ENCODE results near the gene IRF2BP2. TPM values are rescaled to one million over a fixed set of nuclear protein-coding genes. Genes with fewer than 3 reads are reported as not detected.
A peak's percentile ranks its signal among the peaks of the same experiment; 100 is the strongest.

Gene IRF2BP2
- total and polyA plus RNA-seq, 2 of the 13 experiments (the other 11 are each of a cell fraction or from before 2014, with no cell fraction given): 140 to 147 TPM

DNA sequence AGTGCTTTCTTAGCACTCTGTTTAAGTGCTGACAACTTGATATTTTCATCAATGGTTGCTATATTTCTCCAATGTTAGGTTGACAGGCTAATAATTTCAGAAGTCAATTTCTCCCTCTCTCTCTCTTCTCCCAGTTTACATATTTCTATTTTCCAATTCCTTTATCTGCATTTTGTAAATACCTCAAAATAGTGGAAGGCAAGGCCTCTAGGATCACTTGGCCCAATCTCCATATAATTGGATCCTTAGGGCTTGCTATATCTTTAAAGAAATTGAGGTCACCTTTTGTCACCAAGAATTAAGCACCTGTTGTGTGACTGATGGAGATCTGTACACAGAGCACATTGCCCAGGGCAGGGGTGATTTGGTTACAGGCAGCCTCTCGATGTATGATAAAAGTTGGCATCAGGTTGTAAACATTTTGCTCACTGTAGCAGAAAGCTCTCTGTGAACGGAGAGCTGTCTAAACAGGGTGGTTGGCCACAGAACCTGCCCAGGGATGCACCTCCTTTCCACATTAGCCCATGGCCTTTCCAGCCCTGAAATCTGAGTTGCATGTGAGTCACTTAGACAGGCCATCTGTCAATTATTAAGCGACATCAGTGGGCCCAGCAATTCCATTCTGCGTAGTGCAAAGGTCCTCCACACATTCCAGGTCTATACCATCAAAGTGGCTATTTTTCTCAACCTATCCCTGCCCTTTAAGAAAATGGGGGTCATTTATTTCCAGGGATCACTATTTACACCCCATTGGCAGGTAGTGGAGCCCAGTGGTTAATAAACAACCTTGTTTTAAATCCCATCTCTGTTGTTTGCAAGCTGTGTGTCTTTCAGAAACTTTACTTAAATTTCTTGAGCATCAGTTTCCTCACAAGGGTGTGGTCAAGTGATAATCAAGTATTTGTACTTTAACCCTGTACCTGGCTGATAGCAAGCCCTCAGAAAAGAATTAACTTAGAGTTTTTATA is 29.1 kb upstream of the IRF2BP2 start (continued):
- TF ChIP-seq, protein P1, sequence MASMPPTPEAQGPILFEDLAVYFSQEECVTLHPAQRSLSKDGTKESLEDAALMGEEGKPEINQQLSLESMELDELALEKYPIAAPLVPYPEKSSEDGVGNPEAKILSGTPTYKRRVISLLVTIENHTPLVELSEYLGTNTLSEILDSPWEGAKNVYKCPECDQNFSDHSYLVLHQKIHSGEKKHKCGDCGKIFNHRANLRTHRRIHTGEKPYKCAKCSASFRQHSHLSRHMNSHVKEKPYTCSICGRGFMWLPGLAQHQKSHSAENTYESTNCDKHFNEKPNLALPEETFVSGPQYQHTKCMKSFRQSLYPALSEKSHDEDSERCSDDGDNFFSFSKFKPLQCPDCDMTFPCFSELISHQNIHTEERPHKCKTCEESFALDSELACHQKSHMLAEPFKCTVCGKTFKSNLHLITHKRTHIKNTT (CRISPR knock-in tag; IDR thresholded peaks at IDR 0.05): no peak
- TF ChIP-seq NFYC (CRISPR knock-in tag; IDR thresholded peaks at IDR 0.05): peak; percentile 30
- TF ChIP-seq, protein P2, sequence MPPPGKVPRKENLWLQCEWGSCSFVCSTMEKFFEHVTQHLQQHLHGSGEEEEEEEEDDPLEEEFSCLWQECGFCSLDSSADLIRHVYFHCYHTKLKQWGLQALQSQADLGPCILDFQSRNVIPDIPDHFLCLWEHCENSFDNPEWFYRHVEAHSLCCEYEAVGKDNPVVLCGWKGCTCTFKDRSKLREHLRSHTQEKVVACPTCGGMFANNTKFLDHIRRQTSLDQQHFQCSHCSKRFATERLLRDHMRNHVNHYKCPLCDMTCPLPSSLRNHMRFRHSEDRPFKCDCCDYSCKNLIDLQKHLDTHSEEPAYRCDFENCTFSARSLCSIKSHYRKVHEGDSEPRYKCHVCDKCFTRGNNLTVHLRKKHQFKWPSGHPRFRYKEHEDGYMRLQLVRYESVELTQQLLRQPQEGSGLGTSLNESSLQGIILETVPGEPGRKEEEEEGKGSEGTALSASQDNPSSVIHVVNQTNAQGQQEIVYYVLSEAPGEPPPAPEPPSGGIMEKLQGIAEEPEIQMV (CRISPR knock-in tag; IDR thresholded peaks at IDR 0.05; ENCODE audit: low read depth): peak; percentile 64; the same call in 1 of the 2 replicates
- TF ChIP-seq ZNF841 (CRISPR knock-in tag; IDR thresholded peaks at IDR 0.05; ENCODE audit: borderline replicate concordance): no peak
- TF ChIP-seq, protein P3, sequence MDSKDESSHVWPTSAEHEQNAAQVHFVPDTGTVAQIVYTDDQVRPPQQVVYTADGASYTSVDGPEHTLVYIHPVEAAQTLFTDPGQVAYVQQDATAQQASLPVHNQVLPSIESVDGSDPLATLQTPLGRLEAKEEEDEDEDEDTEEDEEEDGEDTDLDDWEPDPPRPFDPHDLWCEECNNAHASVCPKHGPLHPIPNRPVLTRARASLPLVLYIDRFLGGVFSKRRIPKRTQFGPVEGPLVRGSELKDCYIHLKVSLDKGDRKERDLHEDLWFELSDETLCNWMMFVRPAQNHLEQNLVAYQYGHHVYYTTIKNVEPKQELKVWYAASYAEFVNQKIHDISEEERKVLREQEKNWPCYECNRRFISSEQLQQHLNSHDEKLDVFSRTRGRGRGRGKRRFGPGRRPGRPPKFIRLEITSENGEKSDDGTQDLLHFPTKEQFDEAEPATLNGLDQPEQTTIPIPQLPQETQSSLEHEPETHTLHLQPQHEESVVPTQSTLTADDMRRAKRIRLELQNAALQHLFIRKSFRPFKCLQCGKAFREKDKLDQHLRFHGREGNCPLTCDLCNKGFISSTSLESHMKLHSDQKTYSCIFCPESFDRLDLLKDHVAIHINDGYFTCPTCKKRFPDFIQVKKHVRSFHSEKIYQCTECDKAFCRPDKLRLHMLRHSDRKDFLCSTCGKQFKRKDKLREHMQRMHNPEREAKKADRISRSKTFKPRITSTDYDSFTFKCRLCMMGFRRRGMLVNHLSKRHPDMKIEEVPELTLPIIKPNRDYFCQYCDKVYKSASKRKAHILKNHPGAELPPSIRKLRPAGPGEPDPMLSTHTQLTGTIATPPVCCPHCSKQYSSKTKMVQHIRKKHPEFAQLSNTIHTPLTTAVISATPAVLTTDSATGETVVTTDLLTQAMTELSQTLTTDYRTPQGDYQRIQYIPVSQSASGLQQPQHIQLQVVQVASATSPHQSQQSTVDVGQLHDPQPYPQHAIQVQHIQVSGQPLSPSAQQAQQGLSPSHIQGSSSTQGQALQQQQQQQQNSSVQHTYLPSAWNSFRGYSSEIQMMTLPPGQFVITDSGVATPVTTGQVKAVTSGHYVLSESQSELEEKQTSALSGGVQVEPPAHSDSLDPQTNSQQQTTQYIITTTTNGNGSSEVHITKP (CRISPR knock-in tag; IDR thresholded peaks at IDR 0.05; ENCODE audit: low read depth): peak; percentile 78; the same call in 1 of the 2 replicates
- TF ChIP-seq, protein P4, sequence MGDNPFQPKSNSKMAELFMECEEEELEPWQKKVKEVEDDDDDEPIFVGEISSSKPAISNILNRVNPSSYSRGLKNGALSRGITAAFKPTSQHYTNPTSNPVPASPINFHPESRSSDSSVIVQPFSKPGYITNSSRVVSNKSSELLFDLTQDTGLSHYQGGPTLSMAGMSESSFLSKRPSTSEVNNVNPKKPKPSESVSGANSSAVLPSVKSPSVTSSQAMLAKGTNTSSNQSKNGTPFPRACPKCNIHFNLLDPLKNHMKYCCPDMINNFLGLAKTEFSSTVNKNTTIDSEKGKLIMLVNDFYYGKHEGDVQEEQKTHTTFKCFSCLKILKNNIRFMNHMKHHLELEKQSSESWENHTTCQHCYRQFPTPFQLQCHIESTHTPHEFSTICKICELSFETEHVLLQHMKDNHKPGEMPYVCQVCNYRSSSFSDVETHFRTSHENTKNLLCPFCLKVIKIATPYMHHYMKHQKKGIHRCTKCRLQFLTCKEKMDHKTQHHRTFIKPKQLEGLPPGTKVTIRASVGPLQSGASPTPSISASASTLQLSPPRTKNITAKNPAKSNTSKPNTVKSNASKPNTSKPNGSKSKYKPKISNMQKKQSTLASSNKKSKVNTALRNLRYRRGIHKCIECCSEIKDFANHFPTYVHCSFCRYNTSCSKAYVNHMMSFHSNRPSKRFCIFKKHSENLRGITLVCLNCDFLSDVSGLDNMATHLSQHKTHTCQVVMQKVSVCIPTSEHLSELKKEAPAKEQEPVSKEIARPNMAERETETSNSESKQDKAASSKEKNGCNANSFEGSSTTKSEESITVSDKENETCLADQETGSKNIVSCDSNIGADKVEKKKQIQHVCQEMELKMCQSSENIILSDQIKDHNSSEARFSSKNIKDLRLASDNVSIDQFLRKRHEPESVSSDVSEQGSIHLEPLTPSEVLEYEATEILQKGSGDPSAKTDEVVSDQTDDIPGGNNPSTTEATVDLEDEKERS (CRISPR knock-in tag; IDR thresholded peaks at IDR 0.05): 0 out of 2 replicates have a peak, but pooled peaks have one; percentile 32
- TF ChIP-seq NCOA5 (CRISPR knock-in tag; IDR thresholded peaks at IDR 0.05): no peak
- no peak for TF ChIP-seq ZNF510 (CRISPR knock-in tag; IDR thresholded peaks at IDR 0.05; ENCODE audit: low read depth)
- no peak for TF ChIP-seq RFX3 (CRISPR knock-in tag; IDR thresholded peaks at IDR 0.05)
- 0 out of 2 replicates have a peak, but pooled peaks have one; percentile 25 for TF ChIP-seq NKX3-1 (CRISPR knock-in tag; IDR thresholded peaks at IDR 0.05)
- TF ChIP-seq ZNF556 (CRISPR knock-in tag; IDR thresholded peaks at IDR 0.05; ENCODE audit: borderline replicate concordance): peak; percentile 38; the same call in 1 of the 2 replicates
- TF ChIP-seq ZNF136 (CRISPR knock-in tag; IDR thresholded peaks at IDR 0.05; ENCODE audit: low read depth): 0 out of 2 replicates have a peak, but pooled peaks have one; percentile 56
- no peak for TF ChIP-seq ZNF746 (CRISPR knock-in tag; IDR thresholded peaks at IDR 0.05)
- TF ChIP-seq KAT2B (IDR thresholded peaks at IDR 0.05; ENCODE audit: borderline replicate concordance, low read depth, low read length): no peak
- peak; percentile 12; the same call in 1 of the 2 replicates for TF ChIP-seq GABPB1 (CRISPR knock-in tag; IDR thresholded peaks at IDR 0.05)
- TF ChIP-seq GATAD2A (CRISPR knock-in tag; IDR thresholded peaks at IDR 0.05): peak; percentile 96
- TF ChIP-seq CEBPB (IDR thresholded peaks at IDR 0.05; ENCODE audit: borderline replicate concordance, low read depth, low read length): no peak
- TF ChIP-seq ATF7-NPFF (CRISPR knock-in tag; IDR thresholded peaks at IDR 0.05; ENCODE audit: low read depth): peak; percentile 65
- peak; percentile 62; the same call in 1 of the 2 replicates for TF ChIP-seq MYC (CRISPR knock-in tag; IDR thresholded peaks at IDR 0.05; ENCODE audit: borderline replicate concordance)

Data from HepG2 (cell line).